Activated gamma-delta T cell treated with Interleukin-2 at 50 U/mL for 16 hours (primary cell): ENCODE data around the gene LRRK1.

Experiments used
- DNase-seq: peaks from one replicate; pipeline ENCODE4 v3.0.0-alpha.2; 2020

The LRRK1 gene

DNA sequence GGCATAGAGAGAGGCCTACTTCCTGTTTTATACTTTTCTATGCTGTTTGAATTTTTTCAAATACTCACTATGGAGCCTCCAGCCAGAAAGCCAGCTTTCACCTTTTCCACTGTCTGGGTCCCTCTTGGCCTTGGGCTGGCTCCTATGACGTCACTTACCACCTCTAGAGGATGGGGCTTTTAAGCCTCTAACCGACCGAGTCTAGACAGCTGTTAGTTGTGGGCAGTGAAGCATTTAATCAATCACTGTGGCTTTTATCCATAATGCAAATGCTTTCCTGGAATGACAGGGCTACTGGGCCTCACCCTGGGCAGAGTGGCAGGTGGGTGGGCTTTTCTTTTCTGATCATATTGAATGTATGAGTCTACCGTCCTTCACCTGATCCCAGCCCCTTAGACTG lies 61.9 kb downstream of the LRRK1 start:
- no peak for DNase-seq

DNA sequence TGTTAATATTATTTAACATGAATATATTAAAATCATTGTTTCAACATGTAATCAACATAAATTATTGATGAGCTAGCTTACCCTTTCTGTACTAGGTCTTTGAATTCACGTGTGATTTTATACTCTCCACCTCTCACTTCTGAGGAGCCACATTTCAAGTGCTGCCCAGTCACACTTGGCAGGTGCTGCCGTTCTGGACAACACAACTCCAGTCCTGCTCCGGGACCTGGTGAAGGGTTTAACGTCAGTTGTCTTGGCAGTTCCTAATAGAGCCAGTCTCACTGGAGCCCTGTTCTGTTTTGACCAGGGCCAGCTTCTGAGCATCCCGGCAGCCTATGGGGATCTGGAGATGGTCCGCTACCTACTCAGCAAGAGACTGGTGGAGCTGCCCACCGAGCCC lies 64.1 kb downstream of the LRRK1 start:
- DNase-seq, result no peak

DNA sequence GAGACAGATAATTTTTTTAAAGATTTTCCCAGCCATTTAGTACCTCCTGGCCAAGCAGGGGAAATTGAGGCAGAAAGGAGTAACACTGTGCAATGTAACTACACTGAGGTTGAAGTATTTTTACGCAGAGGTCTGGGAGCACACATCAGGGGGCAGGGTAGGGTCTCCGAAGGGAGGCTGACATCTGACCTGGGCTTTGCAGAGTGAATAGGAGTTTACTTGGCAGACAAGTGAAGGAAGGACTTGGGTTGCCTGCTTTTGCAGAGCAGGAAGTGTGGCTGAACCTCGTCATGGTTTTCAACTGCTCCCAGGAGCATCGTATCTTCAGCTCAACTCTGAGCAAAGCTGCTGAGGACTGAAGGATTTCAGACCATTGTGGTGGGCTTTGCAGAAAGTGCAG lies 66.2 kb downstream of the LRRK1 start:
- DNase-seq, result no peak

DNA sequence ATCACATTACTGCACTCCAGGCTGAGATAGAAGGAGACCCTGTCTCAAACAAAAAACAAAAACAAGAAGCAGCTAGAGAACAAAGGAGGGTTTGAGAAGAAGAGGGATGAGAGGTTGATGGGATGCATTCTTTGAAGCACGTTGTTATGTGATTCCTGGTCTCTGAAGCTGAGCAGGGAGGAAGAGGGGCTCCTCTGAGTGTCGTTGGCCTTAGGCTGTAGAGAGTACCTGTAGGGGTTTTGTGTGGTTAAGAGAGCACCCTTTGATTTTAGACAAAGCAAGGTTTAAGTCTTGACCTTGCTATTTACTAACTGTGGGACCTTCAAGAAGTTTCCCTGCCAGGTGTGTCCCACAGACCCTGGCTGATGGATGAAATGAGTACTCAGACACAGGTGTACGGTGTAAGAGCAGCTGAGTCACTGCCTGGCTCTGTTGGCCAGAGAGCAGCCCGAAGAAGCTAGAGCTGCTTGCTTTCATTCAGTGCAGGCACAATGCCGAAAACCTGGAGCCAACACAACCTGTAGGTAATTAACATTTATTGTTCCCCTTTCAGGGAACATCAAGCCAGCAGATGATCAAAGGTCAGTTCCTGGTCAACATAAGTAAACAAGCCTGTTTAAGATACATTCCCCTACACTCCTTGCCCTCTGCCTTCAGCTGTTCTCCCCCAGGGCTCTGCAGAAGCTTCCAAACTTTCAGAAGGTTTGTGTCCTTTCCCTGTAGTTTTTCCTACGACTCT lies 67.2 kb downstream of the LRRK1 start:
- DNase-seq, result no peak

DNA sequence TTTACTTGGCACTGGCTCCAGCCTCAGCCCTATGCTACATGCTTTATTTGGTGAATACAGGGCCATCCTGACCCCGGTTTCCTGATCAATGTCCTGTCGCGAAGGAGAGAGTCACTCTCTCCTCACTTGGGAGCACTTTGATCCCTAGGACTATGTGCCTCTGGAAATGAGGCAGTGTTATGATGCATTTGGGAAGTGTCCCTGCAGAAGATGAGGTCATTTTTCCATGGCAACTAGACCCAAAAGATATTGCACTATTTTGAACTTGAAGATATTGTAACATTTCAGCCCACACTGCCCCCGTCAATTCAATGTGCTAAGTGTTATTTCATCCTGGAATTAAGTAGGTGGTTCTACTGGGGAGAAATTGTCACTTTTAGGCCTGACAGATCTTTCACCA lies 68.0 kb downstream of the LRRK1 start:
- no peak for DNase-seq

DNA sequence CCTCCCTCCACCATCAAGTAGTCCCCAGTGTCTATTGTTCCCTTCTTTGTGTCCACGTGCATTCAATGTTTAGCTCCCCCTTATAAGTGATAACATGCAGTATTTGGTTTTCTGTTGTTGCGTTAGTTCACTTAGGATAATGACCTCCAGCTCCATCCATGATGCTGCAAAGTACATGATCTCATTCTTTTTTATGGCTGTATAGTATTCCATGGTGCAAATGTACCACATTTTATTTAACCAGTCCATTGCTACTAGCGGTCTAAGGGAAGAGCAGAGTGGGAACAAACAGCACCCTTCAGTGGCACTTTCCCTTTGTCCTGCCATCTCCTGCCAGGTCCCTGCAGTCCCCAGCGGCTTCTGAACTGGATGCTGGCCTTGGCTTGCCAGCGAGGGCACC lies 69.1 kb downstream of the LRRK1 start:
- DNase-seq, result no peak

DNA sequence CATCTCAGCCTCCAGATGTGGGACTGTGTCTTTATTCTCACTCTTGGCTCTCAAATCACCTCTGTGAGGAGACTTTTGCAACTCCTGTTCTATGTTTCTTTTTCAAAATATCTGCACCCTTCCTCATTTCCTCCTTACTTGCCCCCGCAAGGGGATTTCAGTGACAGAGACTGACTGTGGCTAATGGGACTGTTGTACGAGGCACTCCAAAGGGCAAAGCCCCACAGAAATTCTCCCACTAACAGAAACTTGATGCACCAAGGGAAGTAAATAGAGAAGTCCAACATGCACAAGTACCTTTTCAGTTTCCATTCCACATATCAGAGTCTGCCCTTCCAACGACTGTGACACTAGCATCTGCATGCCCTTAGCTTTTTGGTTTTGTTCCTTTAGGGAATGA lies 69.7 kb downstream of the LRRK1 start:
- no peak for DNase-seq

DNA sequence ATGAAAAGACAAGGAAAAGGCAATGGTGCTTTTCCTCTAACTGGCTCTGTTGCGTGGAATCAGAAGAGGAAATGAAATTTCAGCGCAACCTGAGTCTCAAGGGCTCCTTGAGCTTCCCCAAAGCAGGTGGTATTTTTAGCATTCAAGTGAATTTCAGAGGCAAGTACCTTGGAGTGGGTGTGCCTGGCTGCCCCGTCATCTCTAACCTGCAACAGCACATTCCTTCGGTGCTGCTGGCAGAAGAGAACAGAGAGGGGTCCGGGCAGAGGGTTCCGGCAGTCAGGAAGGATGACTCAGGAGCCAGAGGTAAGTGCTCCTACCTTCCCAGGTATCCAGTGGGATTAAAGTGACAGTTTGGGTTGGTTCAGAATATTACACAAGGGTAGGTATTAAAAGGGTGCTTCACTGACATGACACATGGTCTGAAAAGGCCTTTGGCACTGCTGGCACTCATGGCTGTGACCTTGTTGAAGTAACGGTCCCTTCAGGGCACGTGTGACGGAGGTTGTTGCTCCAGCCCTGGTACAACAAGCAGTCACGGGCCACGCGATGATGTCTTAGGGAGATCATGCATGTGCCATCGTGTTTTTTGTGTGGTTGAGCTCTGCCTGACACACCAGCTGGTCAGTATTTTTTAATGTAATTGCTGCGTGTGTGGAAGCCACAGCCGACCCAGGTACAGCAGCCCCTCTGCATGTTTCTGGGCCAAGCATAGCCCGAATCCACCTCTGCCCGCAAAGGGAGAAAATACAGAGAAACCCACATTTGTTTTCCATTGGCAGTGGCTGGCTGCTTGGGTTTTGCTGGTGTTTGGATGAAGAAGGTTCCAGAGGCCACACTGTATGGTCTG lies 75.7 kb downstream of the LRRK1 start:
- no peak for DNase-seq

DNA sequence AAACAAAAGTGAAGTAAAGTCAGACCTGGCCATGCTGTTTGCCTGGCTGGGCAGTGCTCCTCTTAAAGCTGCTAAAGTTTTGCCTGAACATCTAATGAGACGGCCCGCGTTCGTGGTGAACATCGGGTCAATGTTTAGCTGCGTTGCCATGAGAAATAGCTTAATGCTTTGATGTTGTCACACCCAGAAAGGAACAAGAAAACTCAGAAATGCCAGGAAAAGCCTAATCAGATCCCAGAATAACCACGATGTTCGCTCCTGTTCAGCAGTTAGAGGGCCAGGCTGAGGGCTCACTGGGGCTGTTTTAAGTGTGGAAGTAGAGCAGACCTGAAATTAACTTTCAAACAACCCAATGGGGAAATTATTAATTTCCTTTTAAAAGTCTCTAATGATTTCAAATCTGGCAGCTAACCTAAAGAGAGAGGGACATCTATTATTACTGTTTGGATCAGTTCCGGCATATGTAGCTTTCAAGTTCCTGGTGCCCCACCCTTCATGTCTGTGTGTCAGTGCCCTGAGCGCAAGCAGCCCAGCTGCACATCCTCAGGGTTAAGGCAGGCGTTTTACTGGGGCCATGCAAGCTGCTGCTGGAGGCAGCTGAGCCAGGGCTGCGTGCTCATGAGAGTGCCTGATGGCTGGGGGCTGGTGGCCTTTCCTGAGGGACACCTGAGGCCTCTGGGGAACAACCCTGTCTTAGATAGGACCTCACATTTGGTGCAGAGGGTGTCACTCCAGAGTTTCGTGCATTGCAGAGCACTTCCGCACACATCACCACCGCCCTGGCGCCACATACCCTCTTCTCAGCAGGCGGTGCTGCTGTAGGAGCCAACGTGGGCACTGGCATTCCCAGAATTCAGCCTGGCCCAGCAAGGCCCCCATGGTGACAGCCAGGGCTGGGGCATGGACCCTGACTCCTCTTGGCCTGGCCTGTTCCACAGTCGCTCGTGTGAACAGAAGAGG lies 76.6 kb downstream of the LRRK1 start:
- DNase-seq, result no peak

DNA sequence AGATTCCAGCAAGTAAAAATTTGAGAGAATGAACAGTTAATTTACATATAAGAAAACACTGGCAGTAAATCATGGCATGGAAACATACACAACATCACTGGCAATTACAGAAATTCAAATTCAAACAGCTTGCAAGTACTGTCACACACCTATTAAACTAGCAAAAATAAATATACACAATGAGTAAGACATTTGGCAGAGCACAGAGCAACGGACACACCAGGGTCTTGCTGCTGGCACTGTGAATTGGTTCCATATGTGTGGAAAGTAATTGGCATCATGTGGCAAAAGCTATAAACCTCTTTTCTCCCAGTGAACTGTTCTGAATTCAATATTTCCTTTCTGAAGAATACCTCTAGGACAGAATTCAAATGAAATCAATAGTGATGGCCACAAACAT lies 78.3 kb downstream of the LRRK1 start:
- no peak for DNase-seq

DNA sequence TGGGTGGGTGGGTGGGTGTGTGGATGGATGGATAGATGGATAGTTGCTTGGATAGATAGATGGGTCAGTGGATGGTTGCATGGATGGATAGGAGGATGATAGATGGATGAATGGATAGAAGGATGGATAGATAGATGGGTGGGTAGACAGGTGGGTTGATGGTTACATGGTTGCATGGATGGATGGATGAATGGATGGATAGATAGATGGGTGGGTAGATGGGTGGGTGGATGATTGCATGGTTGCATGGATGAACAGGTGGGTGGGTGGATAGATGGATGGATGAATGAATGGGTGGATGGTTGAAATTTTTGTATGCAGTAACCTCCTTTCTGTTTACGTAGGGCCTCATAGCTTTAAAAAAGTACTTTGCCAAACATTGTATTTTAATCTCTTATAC lies 79.5 kb downstream of the LRRK1 start:
- no peak for DNase-seq

DNA sequence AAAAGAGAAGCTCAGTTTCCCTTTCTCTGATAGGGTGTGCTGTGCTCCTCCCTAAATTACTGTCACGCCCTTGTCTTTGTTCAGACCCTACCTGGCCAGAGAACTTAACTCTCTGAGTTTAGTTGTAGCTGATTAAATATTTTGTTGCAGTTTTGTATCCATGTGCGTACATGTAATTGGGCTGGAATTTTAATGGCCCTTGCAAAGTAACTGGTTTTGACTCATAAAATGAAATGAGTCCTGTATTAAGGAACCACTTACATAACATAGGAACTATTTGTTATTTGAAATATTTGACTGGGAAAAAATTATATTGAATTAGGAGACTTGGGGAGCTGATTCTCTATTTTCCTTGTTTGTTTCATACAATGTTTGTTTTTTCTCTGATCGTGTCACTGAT lies 80.2 kb downstream of the LRRK1 start:
- DNase-seq, result no peak

DNA sequence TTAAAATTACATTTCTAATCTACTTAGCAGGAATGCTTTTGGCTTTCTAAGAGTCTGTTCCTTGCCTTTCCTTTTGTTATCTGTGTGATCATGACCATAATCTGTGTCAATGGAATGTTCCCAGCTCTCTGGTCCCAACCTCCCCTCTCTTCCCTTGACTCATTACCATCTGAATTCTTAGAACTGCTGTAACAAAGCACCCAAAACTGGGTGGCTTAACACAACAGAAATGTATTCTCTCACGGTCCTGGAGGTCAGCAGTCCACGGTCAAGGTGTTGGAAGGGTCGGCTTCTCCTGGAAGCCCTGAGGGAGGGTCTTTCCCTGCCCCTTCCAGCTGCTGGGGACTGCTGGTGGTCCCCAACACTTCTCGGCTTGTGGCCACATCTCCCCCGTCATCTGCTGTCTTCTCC lies 81.1 kb downstream of the LRRK1 start:
- DNase-seq, result no peak

DNA sequence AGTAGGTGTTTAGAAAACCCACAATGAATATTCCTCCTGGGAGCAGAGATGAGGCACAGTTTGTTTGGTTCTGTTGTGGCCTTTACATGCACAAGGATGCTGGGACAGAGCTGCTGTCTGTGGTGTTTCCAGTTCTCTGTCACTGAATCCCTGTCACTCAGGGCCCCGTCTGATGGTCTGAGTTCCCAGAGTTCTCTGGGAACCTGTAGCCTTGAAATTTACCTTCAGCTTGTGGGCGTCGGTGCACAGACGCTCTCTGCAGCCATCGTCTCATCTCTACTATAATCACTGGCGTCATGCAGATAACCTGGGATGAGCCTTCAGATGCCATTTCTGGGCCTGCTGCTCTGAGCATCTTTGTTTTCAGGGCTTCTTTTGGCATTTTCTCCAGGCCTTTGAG lies 81.9 kb downstream of the LRRK1 start:
- no peak for DNase-seq

DNA sequence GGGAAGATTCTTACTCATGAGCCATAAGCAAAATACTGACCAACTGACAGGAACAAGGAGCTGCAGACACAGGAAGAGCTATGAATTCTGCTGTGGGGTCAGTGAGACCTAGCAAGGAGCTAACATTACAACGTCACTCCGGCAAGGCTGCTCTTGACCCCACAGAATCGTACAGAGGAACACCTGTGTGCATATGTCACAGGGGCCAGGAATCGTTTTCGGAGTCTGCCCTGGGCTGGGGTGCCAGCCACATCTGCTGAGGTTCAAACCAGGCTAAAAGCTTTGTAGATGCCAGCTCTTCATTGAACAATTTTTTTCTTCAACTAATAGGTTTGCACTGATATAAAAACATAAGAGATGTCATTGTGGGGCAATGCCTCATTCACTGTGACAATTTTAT lies 82.6 kb downstream of the LRRK1 start:
- DNase-seq, result no peak

DNA sequence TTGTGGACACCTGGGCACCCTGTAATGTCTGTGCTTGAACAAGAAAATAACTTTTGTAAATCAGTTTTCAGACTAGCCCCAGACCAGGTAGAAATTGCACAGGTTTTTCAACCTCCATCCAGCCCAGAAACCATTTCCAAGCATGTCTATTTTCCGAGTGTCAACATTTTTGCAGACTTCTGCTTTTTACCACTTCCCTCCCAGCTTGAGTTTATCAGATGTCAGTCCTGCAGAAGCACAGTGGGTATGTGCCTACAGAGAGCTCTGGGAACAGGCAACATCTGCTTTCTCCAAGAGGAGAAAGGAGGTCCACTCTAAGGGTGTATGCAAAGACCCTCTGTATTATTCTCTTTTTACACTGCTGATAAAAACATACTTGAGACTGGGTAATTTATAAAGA lies 83.9 kb downstream of the LRRK1 start:
- no peak for DNase-seq

DNA sequence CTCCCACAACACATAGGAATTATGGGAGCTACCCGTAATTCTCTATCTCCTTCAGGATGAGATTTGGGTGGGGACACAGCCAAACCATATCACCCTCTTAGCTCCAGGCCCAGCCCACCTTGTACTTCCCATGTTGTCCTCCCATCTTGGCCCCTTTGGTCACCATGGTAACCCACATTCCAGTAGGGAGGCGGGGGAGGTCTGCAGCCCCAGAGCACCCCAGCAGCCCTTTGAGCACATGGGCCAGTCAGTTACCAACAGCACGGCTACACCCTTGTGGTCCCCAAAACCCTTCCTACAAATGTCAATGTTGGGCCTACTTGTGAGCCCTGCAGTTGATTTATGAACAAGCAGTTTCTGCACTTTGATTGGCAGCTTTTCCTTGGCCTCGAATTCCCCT lies 84.5 kb downstream of the LRRK1 start:
- no peak for DNase-seq

DNA sequence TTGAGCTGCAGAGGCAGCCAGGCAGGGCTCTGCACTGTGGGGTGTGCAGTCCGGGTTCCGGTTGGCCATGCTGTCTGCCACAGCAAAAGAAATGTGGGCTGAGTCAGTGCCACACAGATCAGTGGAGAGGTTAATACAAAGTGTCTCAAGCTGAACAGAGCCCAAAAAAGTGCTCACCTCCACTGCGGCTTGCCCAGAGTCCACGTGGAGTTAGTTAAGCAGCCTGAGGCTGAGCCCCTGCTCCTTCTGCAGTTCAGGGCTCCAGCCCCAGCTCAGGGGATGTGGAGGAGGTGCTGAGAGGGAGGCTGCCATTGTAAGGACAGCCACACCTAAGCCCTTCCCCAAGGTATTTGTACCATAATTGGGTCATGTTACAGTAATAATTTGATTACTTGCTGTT lies 85.3 kb downstream of the LRRK1 start:
- DNase-seq, result no peak

DNA sequence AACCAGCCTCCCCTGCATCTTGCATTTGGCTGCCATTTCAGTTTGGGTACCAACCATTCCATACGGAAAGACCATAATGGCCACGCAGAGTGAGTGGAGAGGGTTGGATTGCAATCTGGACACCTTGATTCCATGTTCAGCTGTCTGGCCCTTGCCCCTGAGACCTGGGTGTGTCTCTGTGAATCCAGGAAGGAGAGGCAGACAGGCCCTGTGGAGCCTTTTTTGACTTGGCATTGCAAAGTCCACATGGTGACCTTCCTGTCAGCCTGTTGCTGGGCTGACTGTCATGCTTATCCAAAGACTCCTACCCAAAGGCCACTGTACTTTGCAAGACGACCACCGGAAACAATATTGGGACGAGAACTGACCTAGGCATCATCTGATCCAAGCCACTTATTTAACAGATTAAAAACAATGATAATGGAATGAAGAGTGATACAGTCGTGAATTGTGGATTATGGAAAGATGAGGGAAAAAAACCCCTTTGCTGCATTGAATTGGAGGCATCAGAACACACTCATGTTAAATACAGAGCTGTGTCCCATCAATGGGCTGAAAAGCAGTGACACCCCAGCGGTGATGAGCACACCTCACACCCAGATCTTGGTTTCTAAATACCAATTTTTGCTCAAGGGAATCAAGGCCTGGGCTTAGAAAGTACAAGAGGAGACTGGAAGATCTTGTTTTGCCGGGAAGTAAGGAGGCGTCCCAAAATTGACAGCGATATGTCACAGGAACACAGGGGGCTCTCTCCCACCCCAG lies 86.0 kb downstream of the LRRK1 start:
- no peak for DNase-seq

DNA sequence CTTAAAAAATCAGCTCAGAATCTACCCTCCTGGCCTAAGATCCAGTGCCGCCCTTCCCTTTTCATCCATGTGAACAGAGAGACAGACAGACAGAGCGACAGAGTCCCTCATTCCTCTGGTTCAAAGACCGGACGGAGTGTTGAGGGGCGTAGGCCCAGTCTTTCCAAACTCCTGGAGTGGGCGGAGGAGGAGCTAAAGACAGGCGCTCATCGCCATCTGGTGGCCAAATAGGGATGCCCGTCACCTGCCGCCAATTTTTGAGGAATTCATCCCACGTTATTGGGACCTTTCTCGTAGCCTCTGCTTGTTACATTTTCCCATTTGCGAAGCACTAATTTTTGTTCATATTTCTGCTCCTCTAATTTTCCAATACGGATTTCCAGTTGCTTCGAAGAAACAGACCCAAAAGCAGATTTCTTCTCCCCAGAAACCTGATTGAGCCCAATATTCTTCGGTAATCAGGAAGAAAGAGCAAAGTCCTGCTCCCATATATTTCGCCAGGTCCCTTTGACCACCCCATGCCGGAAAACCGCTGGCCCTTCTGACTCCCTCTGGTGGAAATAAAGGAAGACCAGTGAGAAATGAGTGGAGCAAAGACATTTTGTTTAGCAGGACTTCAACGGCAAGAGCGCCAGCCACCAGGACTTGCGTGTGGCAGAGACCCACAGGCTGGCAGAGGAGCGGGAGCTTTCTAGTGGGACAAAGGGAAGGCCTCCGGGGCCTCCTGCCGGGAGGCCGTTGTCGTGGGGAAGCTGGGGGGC lies 88.0 kb downstream of the LRRK1 start:
- DNase-seq, result peak; percentile 42
